HG02571 (cell line): ENCODE data around the gene EPHB1.
A peak's percentile ranks its signal among the peaks of the same experiment; 100 is the strongest.
"Not testable (repeated sequence)": the region's sequence is repeated elsewhere in the genome, so short reads cannot be mapped to it uniquely, and the experiment has no call there.

ENCODE experiments used
- ATAC-seq: cut with Tn5 transposase; IDR thresholded peaks from one replicate; pipeline ENCODE4 v1.9.1; 2021; ENCODE audit warnings: mild to moderate bottlenecking, moderate library complexity; ENCODE audit not compliant: unreplicated experiment

EPHB1 gene

GRCh38 chr3:134776518-134776917 is 18.5 kb upstream of the EPHB1 start:
- no peak for ATAC-seq

GRCh38 chr3:134777341-134777740 is 17.7 kb upstream of the EPHB1 start:
- no peak for ATAC-seq

- ATAC-seq, result not testable (repeated sequence)
Measured at GRCh38 chr3:134788283-134788682, 6.8 kb upstream of the EPHB1 start.

GRCh38 chr3:134790065-134790464 is 5.0 kb upstream of the EPHB1 start:
- ATAC-seq, result no peak

GRCh38 chr3:134791992-134792391 is 3.1 kb upstream of the EPHB1 start:
- no peak for ATAC-seq

GRCh38 chr3:134792700-134793099 is 2.4 kb upstream of the EPHB1 start:
- no peak for ATAC-seq

- ATAC-seq, result no peak
Measured at GRCh38 chr3:134793562-134793961, 1.5 kb upstream of the EPHB1 start.

GRCh38 chr3:134794323-134794722 is 737 bp upstream of the EPHB1 start:
- ATAC-seq, result no peak

GRCh38 chr3:134795746-134796280 is 753 bp downstream of the EPHB1 start:
- peak; percentile 7 for ATAC-seq

GRCh38 chr3:134796281-134797056 is 1.4 kb downstream of the EPHB1 start:
- ATAC-seq, result no peak

- ATAC-seq, result no peak
Measured at GRCh38 chr3:134797057-134797740, 2.1 kb downstream of the EPHB1 start.

- no peak for ATAC-seq
Measured at GRCh38 chr3:134797741-134798451, 2.8 kb downstream of the EPHB1 start.

GRCh38 chr3:134798681-134799311 is 3.7 kb downstream of the EPHB1 start:
- no peak for ATAC-seq

GRCh38 chr3:134799393-134799792 is 4.3 kb downstream of the EPHB1 start:
- no peak for ATAC-seq

GRCh38 chr3:134801204-134801958 is 6.3 kb downstream of the EPHB1 start:
- ATAC-seq, result no peak

GRCh38 chr3:134802428-134803050 is 7.5 kb downstream of the EPHB1 start:
- no peak for ATAC-seq

GRCh38 chr3:134803051-134803505 is 8.0 kb downstream of the EPHB1 start:
- peak; percentile 61 for ATAC-seq

- ATAC-seq, result no peak
Measured at GRCh38 chr3:134803652-134804051, 8.6 kb downstream of the EPHB1 start.
